Tibial artery (tissue), 4 donors: Measurements from ENCODE around the gene C1QL4.

Source experiments
- DNase-seq, 2 donors: peaks; one replicate each; pipeline ENCODE4 v3.0.0-alpha.2; 2019
- H3K27ac ChIP-seq, 2 donors: fragments of 200-600 bp; sonication (generic) in 1 of 2; 1 replicate in 1 of 2; 2 replicates in 1 of 2; pipeline ENCODE4 v1.5.1; 2018 to 2019; ENCODE audit warnings: mild to moderate bottlenecking in 1 of 2
- H3K27me3 ChIP-seq, 2 donors: fragments of 200-600 bp; sonication (generic) in 1 of 2; one replicate each; pipeline versions ENCODE4 v1.5.1 to v1.6.0; 2016 to 2019
- H3K36me3 ChIP-seq, 3 donors: fragments of 200-600 bp; sonication (generic) in 2 of 3; one replicate each; pipeline ENCODE4 v1.5.1; 2016 to 2019; ENCODE audit warnings: mild to moderate bottlenecking in 2 of 3
- H3K4me1 ChIP-seq, 4 donors: fragments of 200-600 bp; sonication (generic) in 2 of 4; 1 replicate in 3 of 4; 2 replicates in 1 of 4; pipeline ENCODE4 v1.5.1; 2016 to 2019
- H3K4me3 ChIP-seq, 2 donors: fragments of 200-600 bp; sonication (generic) in 1 of 2; 1 replicate in 1 of 2; 2 replicates in 1 of 2; pipeline ENCODE4 v1.5.1; 2018 to 2019; ENCODE audit warnings: mild to moderate bottlenecking in 2 of 2
- H3K9me3 ChIP-seq, 3 donors: fragments of 200-600 bp; sonication (generic) in 1 of 3; one replicate each; pipeline ENCODE4 v1.5.1; 2016 to 2019
- intact Hi-C: fragments of 100-400 bp; cut with DNase I; formaldehyde crosslinking; loops from one replicate; pipeline ENCODE4 v1.15.0; 2023; ENCODE audit warnings: low total_unique reads
- TF ChIP-seq, protein P1 (sequence below), 2 experiments: fragments of 200-600 bp in 1 of 2; fragments of 450-650 bp in 1 of 2; IDR thresholded peaks; one replicate each; pipeline ENCODE4 v1.5.1; 2017 to 2019; ENCODE audit warnings: antibody characterized with exemption in 2 of 2, mild to moderate bottlenecking in 1 of 2, moderate library complexity in 1 of 2

Gene C1QL4

GRCh38 chr12:49357103-49357678 is 20.2 kb upstream of the C1QL4 start:
- intact Hi-C loops: no loop called here
- H3K9me3 ChIP-seq: no peaks in the 10 kb centered on the region
- peaks cover 0 to 21% of the 10 kb centered on the region in 2 donors for H3K27me3 ChIP-seq
- no peak overlapping the region for H3K27ac ChIP-seq
- no peak for DNase-seq
- TF ChIP-seq, protein P1, sequence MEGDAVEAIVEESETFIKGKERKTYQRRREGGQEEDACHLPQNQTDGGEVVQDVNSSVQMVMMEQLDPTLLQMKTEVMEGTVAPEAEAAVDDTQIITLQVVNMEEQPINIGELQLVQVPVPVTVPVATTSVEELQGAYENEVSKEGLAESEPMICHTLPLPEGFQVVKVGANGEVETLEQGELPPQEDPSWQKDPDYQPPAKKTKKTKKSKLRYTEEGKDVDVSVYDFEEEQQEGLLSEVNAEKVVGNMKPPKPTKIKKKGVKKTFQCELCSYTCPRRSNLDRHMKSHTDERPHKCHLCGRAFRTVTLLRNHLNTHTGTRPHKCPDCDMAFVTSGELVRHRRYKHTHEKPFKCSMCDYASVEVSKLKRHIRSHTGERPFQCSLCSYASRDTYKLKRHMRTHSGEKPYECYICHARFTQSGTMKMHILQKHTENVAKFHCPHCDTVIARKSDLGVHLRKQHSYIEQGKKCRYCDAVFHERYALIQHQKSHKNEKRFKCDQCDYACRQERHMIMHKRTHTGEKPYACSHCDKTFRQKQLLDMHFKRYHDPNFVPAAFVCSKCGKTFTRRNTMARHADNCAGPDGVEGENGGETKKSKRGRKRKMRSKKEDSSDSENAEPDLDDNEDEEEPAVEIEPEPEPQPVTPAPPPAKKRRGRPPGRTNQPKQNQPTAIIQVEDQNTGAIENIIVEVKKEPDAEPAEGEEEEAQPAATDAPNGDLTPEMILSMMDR (IDR thresholded peaks at IDR 0.05): peak; percentile 41 to 43
- peaks cover 0 to 8% (median 3%) of the 10 kb centered on the region in 4 donors for H3K4me1 ChIP-seq
- no peak overlapping the region for H3K4me3 ChIP-seq
- H3K36me3 ChIP-seq: no peaks in the 10 kb centered on the region

DNA sequence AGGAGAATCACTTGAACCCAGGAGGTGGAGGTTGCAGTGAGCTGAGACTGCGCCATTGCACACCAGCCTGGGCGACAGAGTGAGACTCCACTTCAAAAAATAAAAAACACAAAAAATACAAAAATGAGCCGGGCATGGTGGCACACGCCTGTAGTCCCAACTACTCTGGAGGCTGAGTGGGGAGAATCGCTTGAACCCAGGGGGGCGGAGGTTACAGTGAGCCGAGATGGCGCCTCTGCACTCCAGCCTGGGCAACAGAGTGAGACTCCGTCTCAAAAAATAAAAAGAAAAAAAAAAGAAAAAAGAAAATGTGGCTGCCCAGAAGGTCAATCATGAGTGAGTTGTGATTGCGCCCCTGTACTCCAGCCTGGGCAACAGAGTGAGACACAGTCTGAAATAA is 18.9 kb upstream of the C1QL4 start:
- peaks cover 0 to 34% of the 10 kb centered on the region in 2 donors for H3K27me3 ChIP-seq
- no peak for DNase-seq

DNA sequence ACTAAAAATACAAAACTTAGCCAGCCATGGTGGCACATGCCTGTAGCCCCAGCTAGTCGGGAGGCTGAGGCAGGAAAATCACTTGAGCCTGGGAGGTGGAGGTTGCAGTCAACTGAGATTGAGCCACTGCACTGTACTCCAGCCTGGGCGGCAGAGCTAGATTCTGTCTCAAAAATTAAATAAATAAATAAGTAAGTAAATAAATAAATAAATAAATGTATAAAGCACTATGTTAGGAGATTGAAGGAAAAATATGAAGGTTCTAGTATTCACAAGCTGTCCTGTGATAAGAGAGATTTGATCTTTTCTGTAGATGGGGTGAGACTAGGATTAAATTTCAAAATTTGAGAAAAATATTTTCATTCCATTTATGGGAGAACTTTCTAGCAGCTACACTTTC is 15.4 kb upstream of the C1QL4 start:
- DNase-seq: peak in 1 of 2 donors; percentile 24
- no peaks in the 10 kb centered on the region for H3K36me3 ChIP-seq
- H3K4me3 ChIP-seq: no peak overlapping the region
- intact Hi-C loops: no loop called here
- H3K9me3 ChIP-seq: no peaks in the 10 kb centered on the region
- TF ChIP-seq, protein P1 (IDR thresholded peaks at IDR 0.05): no peak
- H3K27me3 ChIP-seq: peaks cover 0 to 63% of the 10 kb centered on the region in 2 donors
- H3K27ac ChIP-seq: no peak overlapping the region
- H3K4me1 ChIP-seq: peaks cover 0 to 10% (median 9%) of the 10 kb centered on the region in 4 donors

More for the DNA sequence above, 18.9 kb upstream of the C1QL4 start:
- no peak overlapping the region for H3K27ac ChIP-seq
- no peaks in the 10 kb centered on the region for H3K36me3 ChIP-seq
- intact Hi-C loops: no loop called here
- no peak overlapping the region for H3K4me3 ChIP-seq
- peaks cover 0 to 8% (median 3%) of the 10 kb centered on the region in 4 donors for H3K4me1 ChIP-seq
- TF ChIP-seq, protein P1 (IDR thresholded peaks at IDR 0.05): no peak
- H3K9me3 ChIP-seq: no peaks in the 10 kb centered on the region

DNA sequence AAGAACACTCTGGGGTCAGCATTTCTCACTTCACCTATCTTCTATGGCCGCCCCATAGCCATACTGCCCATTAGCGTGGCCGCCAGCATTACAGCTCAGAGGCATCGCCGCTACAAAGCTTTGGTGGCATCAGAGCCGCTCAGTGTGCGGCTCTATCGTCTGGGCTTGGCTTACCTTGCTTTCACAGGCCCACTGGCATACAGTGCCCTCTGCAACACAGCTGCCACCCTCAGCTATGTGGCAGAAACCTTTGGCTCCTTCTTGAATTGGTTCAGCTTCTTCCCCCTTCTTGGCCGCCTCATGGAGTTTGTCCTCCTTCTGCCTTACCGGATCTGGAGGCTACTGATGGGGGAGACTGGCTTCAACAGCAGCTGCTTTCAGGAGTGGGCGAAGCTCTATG is 12.3 kb upstream of the C1QL4 start:
- intact Hi-C loops: no loop called here
- peaks cover 3 to 78% of the 10 kb centered on the region in 2 donors for H3K27me3 ChIP-seq
- no peak overlapping the region for H3K27ac ChIP-seq
- TF ChIP-seq, protein P1 (IDR thresholded peaks at IDR 0.05): no peak
- peaks cover 7 to 38% (median 34%) of the 10 kb centered on the region in 4 donors for H3K4me1 ChIP-seq
- no peak overlapping the region for H3K4me3 ChIP-seq
- peak in 1 of 2 donors; percentile 34 for DNase-seq
- no peaks in the 10 kb centered on the region for H3K9me3 ChIP-seq
- H3K36me3 ChIP-seq: no peaks in the 10 kb centered on the region

GRCh38 chr12:49348781-49349180 is 11.8 kb upstream of the C1QL4 start:
- intact Hi-C loops: no loop called here

More at GRCh38 chr12:49348781-49349180, 11.8 kb upstream of the C1QL4 start:
- TF ChIP-seq, protein P1 (IDR thresholded peaks at IDR 0.05): no peak
- Histone ChIP-seq H3K4me3 (no peak overlapping the region), H3K27me3 (peaks cover 3 to 82% of the 10 kb centered on the region in 2 donors), H3K36me3 (no peaks in the 10 kb centered on the region), H3K27ac (no peak overlapping the region), H3K9me3 (no peaks in the 10 kb centered on the region), H3K4me1 (peaks cover 7 to 38% (median 34%) of the 10 kb centered on the region in 4 donors)
- peak in 1 of 2 donors; percentile 39 for DNase-seq
